CD4-positive, CD25-positive, alpha-beta regulatory T cell (primary cell): ENCODE results near the gene PHACTR2. TPM values are rescaled to one million over a fixed set of nuclear protein-coding genes. Genes with fewer than 3 reads are reported as not detected.
A peak's percentile ranks its signal among the peaks of the same experiment; 100 is the strongest.

Experiments
- ATAC-seq, 2 donors: fragments of 150-1000 bp; cut with Tn5 transposase; one replicate each; pipeline ENCODE4 v1.10.0; 2021; ENCODE audit warnings: low read depth in 2 of 2, moderate number of reproducible peaks in 2 of 2, moderate library complexity in 1 of 2
- DNase-seq, 3 donors: peaks; one replicate each; pipeline versions ENCODE4 v3.0.0 to v3.0.0-alpha.2; 2012 to 2022; ENCODE audit warnings: mixed read lengths in 1 of 3
- H3K27ac ChIP-seq: one replicate; pipeline ENCODE4 v1.7.0; 2013; ENCODE audit warnings: mild to moderate bottlenecking, low read length; ENCODE audit not compliant: insufficient read depth, poor library complexity, severe bottlenecking
- H3K27me3 ChIP-seq: one replicate; pipeline ENCODE4 v1.7.0; 2013; ENCODE audit warnings: low read length; ENCODE audit not compliant: control insufficient read depth, insufficient read depth
- H3K36me3 ChIP-seq: one replicate; pipeline ENCODE4 v1.7.0; 2013; ENCODE audit warnings: mild to moderate bottlenecking, low read length, moderate library complexity; ENCODE audit not compliant: control insufficient read depth, insufficient read depth
- H3K4me1 ChIP-seq: 2 replicates; pipeline ENCODE4 v1.7.0; 2013; ENCODE audit warnings: mild to moderate bottlenecking, low read length; ENCODE audit not compliant: insufficient read depth, control insufficient read depth, poor library complexity, severe bottlenecking
- H3K4me3 ChIP-seq: one replicate; pipeline ENCODE4 v1.7.0; 2013; ENCODE audit warnings: low read depth, mild to moderate bottlenecking, low read length, moderate library complexity
- H3K9me3 ChIP-seq, 2 experiments: 1 replicate in 1 of 2; 2 replicates in 1 of 2; pipeline ENCODE4 v1.7.0; 2013; ENCODE audit warnings: low read length in 2 of 2, mild to moderate bottlenecking in 1 of 2, moderate library complexity in 1 of 2; ENCODE audit not compliant: control insufficient read depth in 2 of 2
- H3K27ac Mint-ChIP-seq, 3 donors: one replicate each; pipeline ENCODE4 v1.8.0; 2020 to 2022; ENCODE audit warnings: mild to moderate bottlenecking in 3 of 3, mixed read lengths in 3 of 3, moderate library complexity in 2 of 3
- H3K27me3 Mint-ChIP-seq: one replicate; pipeline ENCODE4 v1.8.0; 2022; ENCODE audit warnings: mild to moderate bottlenecking, mixed read lengths
- H3K36me3 Mint-ChIP-seq: one replicate; pipeline ENCODE4 v1.8.0; 2020; ENCODE audit warnings: mixed read lengths
- H3K4me1 Mint-ChIP-seq, 4 donors: one replicate each; pipeline ENCODE4 v1.8.0; 2020 to 2022; ENCODE audit warnings: mixed read lengths in 4 of 4, mild to moderate bottlenecking in 1 of 4
- H3K4me3 Mint-ChIP-seq, 4 donors: one replicate each; pipeline ENCODE4 v1.8.0; 2020 to 2022; ENCODE audit warnings: mild to moderate bottlenecking in 4 of 4, mixed read lengths in 4 of 4, moderate library complexity in 3 of 4
- H3K9me3 Mint-ChIP-seq, 7 donors: one replicate each; pipeline ENCODE4 v1.8.0; 2020 to 2022; ENCODE audit warnings: mixed read lengths in 7 of 7, mild to moderate bottlenecking in 3 of 7, moderate library complexity in 2 of 7
- polyA plus RNA-seq, 4 donors: library from polyadenylated mRNA; unstranded; fragments of 300-500 nt; fragmentation: Illumina TruSeq; gene quantifications; one replicate each; pipeline ENCODE4 v1.2.3, GENCODE V29; 2021
- total RNA-seq: library from RNA; stranded (reverse); gene quantifications from one replicate; pipeline ENCODE4 v1.2.3, GENCODE V29; 2022

Gene PHACTR2
- total and polyA plus RNA-seq, 5 donors from 2014 or later, result 16.1 to 70.2 (median 29.8) TPM

DNA sequence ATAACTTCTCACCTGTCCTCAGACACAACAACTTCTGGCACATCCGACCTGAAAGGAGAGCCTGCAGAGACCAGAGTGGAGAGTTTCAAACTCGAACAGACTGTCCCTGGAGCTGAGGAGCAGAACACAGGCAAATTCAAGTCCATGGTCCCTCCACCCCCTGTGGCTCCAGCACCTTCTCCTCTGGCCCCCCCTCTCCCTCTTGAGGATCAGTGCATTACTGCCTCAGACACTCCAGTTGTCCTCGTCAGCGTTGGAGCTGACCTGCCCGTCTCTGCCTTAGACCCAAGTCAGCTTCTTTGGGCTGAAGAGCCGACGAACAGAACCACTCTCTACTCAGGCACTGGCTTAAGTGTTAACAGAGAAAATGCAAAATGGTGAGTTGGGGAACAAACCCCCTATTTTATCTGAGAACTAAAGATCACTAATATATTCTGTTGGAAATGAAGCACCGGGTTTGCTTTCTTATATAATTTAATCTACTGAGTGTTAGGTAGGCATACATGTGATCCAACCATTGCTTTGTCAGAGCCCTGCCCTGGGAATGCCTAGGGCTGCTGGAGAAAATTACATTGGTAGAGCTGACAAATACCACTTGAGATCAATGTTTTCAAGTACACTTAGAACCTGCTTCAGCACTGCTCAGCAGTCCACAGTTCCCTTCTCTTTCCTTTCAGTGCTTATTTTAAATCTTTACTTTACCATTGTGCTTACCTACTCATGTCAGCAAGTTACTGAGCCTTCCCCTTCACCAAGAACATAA lies 87.8 kb downstream of the PHACTR2 start:
- Mint-ChIP-seq H3K27me3 (no peaks in the 10 kb centered on the region), H3K4me1 (peaks cover 3 to 8% (median 6%) of the 10 kb centered on the region in 4 donors), H3K4me3 (no peak overlapping the region), H3K9me3 (peaks cover 0 to 5% (median 0%) of the 10 kb centered on the region in 7 donors), H3K36me3 (peaks cover 58% of the 10 kb centered on the region), H3K27ac (peak overlapping the region in 1 of 3 donors; percentile 32)
- no peaks in the 10 kb centered on the region for H3K9me3 ChIP-seq
- no peak for DNase-seq
- ATAC-seq, result no peak
- H3K4me3 ChIP-seq, result no peak overlapping the region
- H3K36me3 ChIP-seq, result peaks cover 43% of the 10 kb centered on the region
- H3K27me3 ChIP-seq, result no peaks in the 10 kb centered on the region
- no peak overlapping the region for H3K27ac ChIP-seq
- no peaks in the 10 kb centered on the region for H3K4me1 ChIP-seq

DNA sequence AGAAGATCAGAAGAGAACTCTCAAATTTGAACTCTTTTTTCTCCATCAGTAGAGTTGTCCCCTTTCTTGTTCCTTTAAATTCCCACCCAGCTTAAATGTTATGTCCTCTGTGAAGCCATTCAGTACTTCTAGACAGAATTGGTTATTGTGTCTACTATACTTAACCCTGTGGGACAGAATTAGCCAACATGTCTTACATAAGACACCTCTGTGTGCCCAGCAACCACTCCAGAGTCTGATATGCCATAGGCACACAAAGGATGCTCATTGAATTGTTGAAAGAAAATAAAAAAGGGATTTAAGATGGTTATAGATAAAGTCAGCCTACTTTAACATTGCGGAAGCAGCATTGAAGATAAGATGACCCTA lies 88.4 kb downstream of the PHACTR2 start:
- H3K27ac Mint-ChIP-seq, result no peak overlapping the region
- H3K36me3 Mint-ChIP-seq, result peaks cover 57% of the 10 kb centered on the region
- no peak overlapping the region for H3K27ac ChIP-seq
- no peak for ATAC-seq
- no peaks in the 10 kb centered on the region for H3K27me3 ChIP-seq
- H3K4me1 ChIP-seq, result no peaks in the 10 kb centered on the region
- H3K4me3 Mint-ChIP-seq, result no peak overlapping the region
- H3K36me3 ChIP-seq, result peaks cover 43% of the 10 kb centered on the region
- H3K4me1 Mint-ChIP-seq, result peaks cover under 1 to 8% (median 5%) of the 10 kb centered on the region in 4 donors
- H3K9me3 ChIP-seq, result no peaks in the 10 kb centered on the region
- H3K4me3 ChIP-seq, result no peak overlapping the region
- DNase-seq, result no peak
- H3K27me3 Mint-ChIP-seq, result no peaks in the 10 kb centered on the region
- peaks cover 0 to 5% (median 0%) of the 10 kb centered on the region in 7 donors for H3K9me3 Mint-ChIP-seq

GRCh38 chr6:143767433-143767832 lies 89.7 kb downstream of the PHACTR2 start:
- H3K27ac ChIP-seq, result no peak overlapping the region
- no peak overlapping the region for H3K4me3 ChIP-seq
- peaks cover 0 to 5% (median 0%) of the 10 kb centered on the region in 7 donors for H3K9me3 Mint-ChIP-seq
- no peaks in the 10 kb centered on the region for H3K4me1 ChIP-seq
- H3K9me3 ChIP-seq, result no peaks in the 10 kb centered on the region
- H3K27me3 ChIP-seq, result no peaks in the 10 kb centered on the region
- H3K4me1 Mint-ChIP-seq, result peaks cover 0 to 7% (median 4%) of the 10 kb centered on the region in 4 donors
- DNase-seq (no peak), ATAC-seq (no peak)
- no peaks in the 10 kb centered on the region for H3K27me3 Mint-ChIP-seq
- no peak overlapping the region for H3K4me3 Mint-ChIP-seq
- H3K36me3 ChIP-seq, result peaks cover 47% of the 10 kb centered on the region
- peaks cover 55% of the 10 kb centered on the region for H3K36me3 Mint-ChIP-seq
- H3K27ac Mint-ChIP-seq, result no peak overlapping the region

DNA sequence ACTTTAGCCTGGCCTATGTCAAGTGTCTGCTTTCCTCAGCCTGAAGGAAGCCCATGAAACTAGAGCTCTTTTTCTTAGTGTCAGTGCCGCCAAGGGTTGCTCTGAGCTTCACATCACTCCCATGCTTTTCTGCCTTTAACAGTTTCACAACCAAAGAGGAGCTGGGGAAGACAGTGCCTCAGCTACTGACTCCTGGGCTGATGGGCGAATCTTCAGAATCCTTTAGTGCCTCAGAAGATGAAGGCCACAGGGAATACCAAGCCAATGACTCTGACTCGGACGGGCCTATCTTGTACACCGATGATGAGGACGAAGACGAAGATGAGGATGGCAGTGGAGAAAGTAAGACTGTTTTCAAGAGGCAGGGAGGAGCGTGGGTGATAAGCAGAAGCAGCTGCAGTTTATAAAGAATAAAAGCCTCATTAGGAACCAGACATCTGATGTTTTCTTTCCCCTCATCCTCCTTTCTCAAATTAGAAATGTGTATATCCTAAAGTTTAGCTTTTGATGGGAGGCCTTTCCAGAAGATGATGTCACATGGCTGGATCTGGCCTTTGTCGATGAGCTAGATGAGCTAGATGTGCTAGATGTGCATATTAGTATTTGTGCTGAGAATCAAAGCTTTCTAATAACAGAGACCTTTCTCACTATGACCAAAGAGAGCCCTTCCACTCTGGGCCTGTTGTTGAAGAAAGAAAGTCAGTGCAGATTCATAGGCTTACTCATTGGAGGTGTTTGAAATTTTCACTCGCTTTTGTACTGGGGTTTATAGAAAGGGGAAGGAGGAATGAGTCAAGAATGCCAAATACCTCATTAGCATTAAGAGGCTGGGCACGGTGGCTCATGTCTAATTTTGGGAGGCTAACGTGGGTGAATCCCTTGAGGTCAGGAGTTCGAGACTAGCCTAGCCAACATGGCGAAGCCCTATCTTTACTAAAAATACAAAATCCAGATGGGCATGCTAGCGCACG lies 94.6 kb downstream of the PHACTR2 start:
- Histone ChIP-seq H3K9me3 (no peaks in the 10 kb centered on the region), H3K27me3 (no peaks in the 10 kb centered on the region), H3K36me3 (peaks cover 57% of the 10 kb centered on the region), H3K27ac (no peak overlapping the region), H3K4me1 (no peaks in the 10 kb centered on the region), H3K4me3 (no peak overlapping the region)
- Mint-ChIP-seq H3K9me3 (peaks cover 0 to 5% (median 0%) of the 10 kb centered on the region in 7 donors), H3K27me3 (no peaks in the 10 kb centered on the region), H3K27ac (no peak overlapping the region), H3K36me3 (peaks cover 53% of the 10 kb centered on the region), H3K4me3 (no peak overlapping the region), H3K4me1 (peaks cover 3 to 7% (median 5%) of the 10 kb centered on the region in 4 donors)
- DNase-seq (no peak), ATAC-seq (no peak)

DNA sequence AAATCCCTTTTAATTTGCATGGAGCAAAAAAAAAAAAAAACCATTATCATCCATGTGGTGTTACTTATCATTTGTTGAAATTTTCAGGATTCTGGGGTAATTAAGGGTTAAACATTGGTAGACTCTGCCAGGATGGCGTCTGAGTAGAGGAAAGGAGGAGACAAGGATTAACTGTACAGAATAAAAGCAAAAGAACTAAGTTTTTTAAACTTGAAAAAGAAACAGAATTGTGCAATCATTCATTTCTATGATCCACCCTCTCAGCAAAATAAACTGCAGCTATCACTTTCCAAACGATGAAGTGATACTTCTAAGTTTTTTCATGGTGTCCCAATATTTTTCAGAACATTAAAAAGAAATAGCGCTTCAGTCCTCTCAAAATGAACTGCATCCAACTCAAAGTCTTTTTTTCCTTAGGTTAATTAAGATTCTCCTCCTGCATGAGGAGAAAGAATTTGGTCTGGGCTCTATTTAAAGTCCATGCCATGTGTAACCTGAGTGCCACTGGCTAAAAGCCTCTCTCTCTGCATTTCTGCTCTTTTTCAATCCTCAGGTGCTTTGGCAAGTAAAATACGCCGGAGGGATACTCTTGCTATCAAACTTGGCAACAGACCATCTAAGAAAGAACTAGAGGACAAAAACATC lies 95.9 kb downstream of the PHACTR2 start:
- ATAC-seq, result no peak
- H3K4me3 ChIP-seq, result no peak overlapping the region

DNA sequence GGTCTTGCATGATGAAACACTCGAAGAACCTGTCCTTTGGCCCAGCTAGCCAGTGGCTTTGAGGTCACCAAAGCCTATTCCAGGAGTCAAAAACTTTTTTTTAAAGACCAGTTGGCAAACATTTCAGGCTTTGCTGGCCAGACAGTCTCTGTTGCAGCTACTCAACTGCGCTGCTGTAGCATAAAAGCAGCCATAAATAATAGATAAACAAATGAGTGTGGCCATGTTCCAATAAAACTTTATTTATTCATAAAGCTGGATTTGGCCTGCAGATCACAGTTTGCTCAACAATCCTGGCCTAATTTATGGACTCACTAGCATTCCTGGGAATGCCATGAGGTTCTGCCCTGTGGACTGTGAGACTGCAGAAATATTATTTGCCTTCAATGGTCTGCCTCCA lies 96.6 kb downstream of the PHACTR2 start:
- H3K27me3 ChIP-seq, result no peaks in the 10 kb centered on the region
- no peak overlapping the region for H3K4me3 Mint-ChIP-seq
- peaks cover 46% of the 10 kb centered on the region for H3K36me3 ChIP-seq
- no peak for DNase-seq
- ATAC-seq, result no peak
- no peak overlapping the region for H3K27ac Mint-ChIP-seq
- H3K9me3 ChIP-seq, result no peaks in the 10 kb centered on the region
- no peaks in the 10 kb centered on the region for H3K4me1 ChIP-seq
- H3K4me1 Mint-ChIP-seq, result peaks cover 0 to 6% (median 3%) of the 10 kb centered on the region in 4 donors
- H3K27ac ChIP-seq, result no peak overlapping the region
- no peaks in the 10 kb centered on the region for H3K27me3 Mint-ChIP-seq
- H3K4me3 ChIP-seq, result no peak overlapping the region
- H3K9me3 Mint-ChIP-seq, result no peaks in the 10 kb centered on the region
- H3K36me3 Mint-ChIP-seq, result peaks cover 54% of the 10 kb centered on the region

More for the DNA sequence above, 95.9 kb downstream of the PHACTR2 start:
- Histone ChIP-seq H3K36me3 (peaks cover 50% of the 10 kb centered on the region), H3K4me1 (no peaks in the 10 kb centered on the region), H3K27ac (no peak overlapping the region), H3K27me3 (no peaks in the 10 kb centered on the region), H3K9me3 (no peaks in the 10 kb centered on the region)
- H3K4me3 Mint-ChIP-seq, result no peak overlapping the region
- no peak for DNase-seq
- no peaks in the 10 kb centered on the region for H3K9me3 Mint-ChIP-seq
- peaks cover 3 to 6% (median 4%) of the 10 kb centered on the region in 4 donors for H3K4me1 Mint-ChIP-seq
- H3K27me3 Mint-ChIP-seq, result no peaks in the 10 kb centered on the region
- peaks cover 54% of the 10 kb centered on the region for H3K36me3 Mint-ChIP-seq
- no peak overlapping the region for H3K27ac Mint-ChIP-seq

GRCh38 chr6:143775336-143775735 lies 97.6 kb downstream of the PHACTR2 start:
- Mint-ChIP-seq H3K27me3 (no peaks in the 10 kb centered on the region), H3K4me3 (no peak overlapping the region), H3K27ac (no peak overlapping the region), H3K9me3 (no peaks in the 10 kb centered on the region), H3K36me3 (peaks cover 50% of the 10 kb centered on the region), H3K4me1 (peaks cover 0 to 4% (median 2%) of the 10 kb centered on the region in 4 donors)
- Histone ChIP-seq H3K9me3 (no peaks in the 10 kb centered on the region), H3K36me3 (peaks cover 51% of the 10 kb centered on the region), H3K27me3 (no peaks in the 10 kb centered on the region), H3K4me3 (no peak overlapping the region), H3K4me1 (no peaks in the 10 kb centered on the region), H3K27ac (no peak overlapping the region)
- ATAC-seq (no peak), DNase-seq (no peak)
